SU-DHL-6 (cell line): ENCODE data around the gene CR1L.
"Not testable (repeated sequence)": the region's sequence is repeated elsewhere in the genome, so short reads cannot be mapped to it uniquely, and the experiment has no call there.

Experiments
- H2AFZ ChIP-seq: fragments of 200-600 bp; sonication (generic); 2 replicates; pipeline ENCODE4 v1.6.1; 2014; ENCODE audit warnings: low read depth, mild to moderate bottlenecking, moderate library complexity, mixed read lengths, antibody characterized with exemption, low read length; ENCODE audit not compliant: severe bottlenecking
- H3F3A ChIP-seq: fragments of 200-600 bp; shearing (Covaris generic); 2 replicates; pipeline ENCODE4 v1.6.0; 2016; ENCODE audit warnings: antibody characterized with exemption, mild to moderate bottlenecking; ENCODE audit not compliant: insufficient read depth
- H3K27ac ChIP-seq: fragments of 200-600 bp; sonication (generic); 2 replicates; pipeline ENCODE4 v1.5.1; 2016; ENCODE audit warnings: low read depth, mild to moderate bottlenecking, low read length, moderate library complexity, mixed read lengths
- H3K27me3 ChIP-seq: fragments of 200-600 bp; sonication (generic), shearing (Covaris generic); 2 replicates; pipeline ENCODE4 v1.6.0; 2014; ENCODE audit warnings: mild to moderate bottlenecking, low read length
- H3K36me3 ChIP-seq: fragments of 200-600 bp; sonication (generic); 2 replicates; pipeline ENCODE4 v1.6.1; 2014; ENCODE audit warnings: mild to moderate bottlenecking, low read length, mixed read lengths
- H3K4me2 ChIP-seq: fragments of 300-600, 200-600 bp; shearing (Covaris generic), sonication (generic); 2 replicates; pipeline ENCODE4 v1.6.0; 2014; ENCODE audit warnings: low read length, low read depth, mild to moderate bottlenecking; ENCODE audit not compliant: poor library complexity, severe bottlenecking
- H3K4me3 ChIP-seq: fragments of 200-600 bp; sonication (generic); 2 replicates; pipeline ENCODE4 v1.5.1; 2014; ENCODE audit warnings: antibody characterized with exemption, low read length, mild to moderate bottlenecking, mixed read lengths; ENCODE audit not compliant: insufficient read depth, poor library complexity, severe bottlenecking
- H3K79me2 ChIP-seq: fragments of 200-600 bp; sonication (generic); 2 replicates; pipeline ENCODE4 v1.6.1; 2014; ENCODE audit warnings: mild to moderate bottlenecking, low read length, moderate library complexity; ENCODE audit not compliant: insufficient read depth
- H3K9ac ChIP-seq: fragments of 200-600 bp; sonication (generic); 2 replicates; pipeline ENCODE4 v1.7.0; 2014; ENCODE audit warnings: mild to moderate bottlenecking, low read length
- H3K9me2 ChIP-seq: fragments of 200-600 bp; sonication (generic); replicated peaks from 2 replicates; pipeline ENCODE4 v1.6.1; 2014; ENCODE audit warnings: low read length; ENCODE audit not compliant: insufficient read depth
- H3K9me3 ChIP-seq: fragments of 200-600 bp; sonication (generic); 2 replicates; pipeline ENCODE4 v1.6.1; 2014; ENCODE audit warnings: low read length, mixed read lengths; ENCODE audit not compliant: insufficient read depth
- H4K20me1 ChIP-seq: fragments of 200-600 bp; sonication (generic); 2 replicates; pipeline ENCODE4 v1.6.1; 2014; ENCODE audit warnings: low read depth, mild to moderate bottlenecking, antibody characterized with exemption, low read length, moderate library complexity, mixed read lengths
- CTCF ChIP-seq: fragments of 200-600 bp; sonication (generic); IDR thresholded peaks from one replicate; pipeline ENCODE4 v1.5.1; 2017; ENCODE audit warnings: antibody characterized with exemption, mild to moderate bottlenecking, low read length, moderate library complexity; ENCODE audit not compliant: insufficient read depth, poor library complexity, severe bottlenecking
- EZH2phosphoT487 ChIP-seq: fragments of 200-600 bp; sonication (generic), shearing (Covaris generic); conservative IDR thresholded peaks from 2 replicates; pipeline ENCODE4 v1.6.1; 2018; ENCODE audit warnings: mild to moderate bottlenecking, antibody characterized with exemption, low read length, moderate library complexity, mixed read lengths

The CR1L gene

GRCh38 chr1:207690551-207690950, 45.6 kb downstream of the CR1L start:
- not testable (repeated sequence) for H3K4me3 ChIP-seq, H3K9me2 ChIP-seq, H3K36me3 ChIP-seq, H3K79me2 ChIP-seq, H2AFZ ChIP-seq, H3K4me2 ChIP-seq, H3K9me3 ChIP-seq, H3K27me3 ChIP-seq, H3F3A ChIP-seq, H3K9ac ChIP-seq, H3K27ac ChIP-seq, H4K20me1 ChIP-seq

GRCh38 chr1:207691010-207691409, 46.1 kb downstream of the CR1L start:
- Histone ChIP-seq H3K9me2 (no peaks in the 10 kb centered on the region), H3K4me2 (no peak overlapping the region), H3K27ac (no peak overlapping the region), H4K20me1 (no peaks in the 10 kb centered on the region), H3K36me3 (no peaks in the 10 kb centered on the region), H3K9ac (no peak overlapping the region), H3F3A (no peaks in the 10 kb centered on the region), H3K79me2 (no peaks in the 10 kb centered on the region), H3K9me3 (no peaks in the 10 kb centered on the region), H3K27me3 (no peaks in the 10 kb centered on the region), H3K4me3 (no peak overlapping the region), H2AFZ (no peak overlapping the region)
- TF ChIP-seq EZH2phosphoT487 (no peak), CTCF (no peak)

- Histone ChIP-seq H3K27ac (no peak overlapping the region), H4K20me1 (no peaks in the 10 kb centered on the region), H3K9me3 (no peaks in the 10 kb centered on the region), H3K36me3 (no peaks in the 10 kb centered on the region), H3K27me3 (no peaks in the 10 kb centered on the region), H3K4me2 (no peak overlapping the region), H3K79me2 (no peaks in the 10 kb centered on the region), H3K9ac (no peak overlapping the region), H3K4me3 (no peak overlapping the region), H3F3A (no peaks in the 10 kb centered on the region), H3K9me2 (no peaks in the 10 kb centered on the region), H2AFZ (no peak overlapping the region)
- TF ChIP-seq CTCF (no peak), EZH2phosphoT487 (no peak)
Measured at GRCh38 chr1:207691841-207692240, 46.9 kb downstream of the CR1L start.

GRCh38 chr1:207692291-207692690, 47.4 kb downstream of the CR1L start:
- H3K9ac ChIP-seq, H3K4me2 ChIP-seq, H3K79me2 ChIP-seq, H3K27me3 ChIP-seq, H2AFZ ChIP-seq, H4K20me1 ChIP-seq, H3K4me3 ChIP-seq, H3K9me3 ChIP-seq, H3F3A ChIP-seq, H3K9me2 ChIP-seq, H3K27ac ChIP-seq, H3K36me3 ChIP-seq: not testable (repeated sequence)
